Parathyroid adenoma (tissue), 2 donors: ENCODE data around the gene ITGAD.

Experiments
- H2AFZ ChIP-seq: fragments of 300-600 bp; sonication (generic); one replicate; pipeline ENCODE4 v1.7.0; 2017; ENCODE audit warnings: antibody characterized with exemption, mild to moderate bottlenecking
- H3K27ac ChIP-seq: fragments of 300-600 bp; sonication (generic); one replicate; pipeline ENCODE4 v1.7.0; 2017
- H3K27me3 ChIP-seq: fragments of 300-600 bp; sonication (generic); one replicate; pipeline ENCODE4 v1.7.0; 2017; ENCODE audit warnings: low read length; ENCODE audit not compliant: control insufficient read depth, insufficient read depth
- H3K36me3 ChIP-seq: fragments of 300-600 bp; sonication (generic); one replicate; pipeline ENCODE4 v1.7.0; 2017; ENCODE audit warnings: low read length; ENCODE audit not compliant: control insufficient read depth, insufficient read depth
- H3K4me1 ChIP-seq: fragments of 300-600 bp; sonication (generic); one replicate; pipeline ENCODE4 v1.7.0; 2017; ENCODE audit warnings: control low read depth
- H3K4me2 ChIP-seq: fragments of 300-600 bp; sonication (generic); one replicate; pipeline ENCODE4 v1.7.0; 2017; ENCODE audit warnings: low read length
- H3K4me3 ChIP-seq: fragments of 300-600 bp; sonication (generic); one replicate; pipeline ENCODE4 v1.7.0; 2017; ENCODE audit warnings: low read depth, low read length
- H3K79me2 ChIP-seq: fragments of 300-600 bp; sonication (generic); one replicate; pipeline ENCODE4 v1.7.0; 2017; ENCODE audit warnings: control low read depth
- H3K9ac ChIP-seq: fragments of 300-600 bp; sonication (generic); one replicate; pipeline ENCODE4 v1.7.0; 2017; ENCODE audit warnings: mild to moderate bottlenecking
- H3K9me3 ChIP-seq: fragments of 300-600 bp; sonication (generic); one replicate; pipeline ENCODE4 v1.7.0; 2017; ENCODE audit warnings: low read length; ENCODE audit not compliant: control insufficient read depth
- CTCF ChIP-seq: fragments of 300-600 bp; sonication (generic); IDR thresholded peaks from one replicate; pipeline ENCODE4 v1.7.0; 2017; ENCODE audit warnings: antibody characterized with exemption, mild to moderate bottlenecking
- donor health status: primary hyperparathyroidism.

The ITGAD gene

DNA sequence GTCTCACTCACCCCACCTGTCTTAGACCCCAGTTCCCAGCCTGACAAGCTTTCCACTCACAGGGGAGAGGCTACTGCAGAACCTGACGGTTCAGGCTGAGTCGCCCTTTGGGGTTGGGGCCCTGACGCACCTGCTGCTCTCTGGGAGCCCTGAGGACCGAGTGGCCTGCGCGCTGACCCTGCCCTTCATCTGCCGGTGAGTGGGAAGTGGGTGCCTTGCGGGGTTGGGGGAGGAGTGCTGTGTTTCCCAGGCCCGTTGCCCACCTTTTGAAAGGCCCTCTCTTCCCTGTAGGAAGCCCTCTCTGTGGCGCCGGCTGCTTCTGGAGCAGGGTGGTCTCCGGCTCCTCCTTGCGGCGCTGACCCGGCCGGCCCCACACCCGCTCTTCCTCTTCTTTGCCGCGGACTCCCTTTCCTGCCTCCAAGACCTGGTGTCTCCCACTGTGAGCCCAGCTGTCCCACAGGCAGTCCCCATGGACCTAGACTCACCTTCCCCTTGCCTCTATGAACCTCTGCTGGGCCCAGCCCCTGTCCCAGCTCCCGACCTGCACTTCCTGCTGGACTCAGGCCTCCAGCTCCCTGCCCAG lies 72.7 kb downstream of the ITGAD start:
- no peak overlapping the region for H3K9ac ChIP-seq
- no peak overlapping the region for H3K27ac ChIP-seq
- H3K79me2 ChIP-seq = no peaks in the 10 kb centered on the region
- H3K27me3 ChIP-seq = no peaks in the 10 kb centered on the region
- H2AFZ ChIP-seq = no peak overlapping the region
- no peaks in the 10 kb centered on the region for H3K36me3 ChIP-seq
- H3K9me3 ChIP-seq = no peaks in the 10 kb centered on the region
- TF ChIP-seq CTCF = no peak
- H3K4me1 ChIP-seq = no peaks in the 10 kb centered on the region
- H3K4me3 ChIP-seq = no peak overlapping the region
- H3K4me2 ChIP-seq = no peak overlapping the region

GRCh38 chr16:31466381-31466841 lies 73.3 kb downstream of the ITGAD start:
- Histone ChIP-seq H3K27ac (peak overlapping the region; percentile 36), H3K9ac (no peak overlapping the region), H2AFZ (no peak overlapping the region), H3K36me3 (no peaks in the 10 kb centered on the region), H3K9me3 (no peaks in the 10 kb centered on the region), H3K4me2 (no peak overlapping the region), H3K4me3 (no peak overlapping the region), H3K27me3 (no peaks in the 10 kb centered on the region), H3K79me2 (no peaks in the 10 kb centered on the region), H3K4me1 (peaks cover 3% of the 10 kb centered on the region)
- no peak for TF ChIP-seq CTCF

GRCh38 chr16:31467151-31467773 lies 74.1 kb downstream of the ITGAD start:
- H3K9ac ChIP-seq = no peak overlapping the region
- H3K27me3 ChIP-seq = no peaks in the 10 kb centered on the region
- H2AFZ ChIP-seq = no peak overlapping the region
- no peak overlapping the region for H3K4me2 ChIP-seq
- H3K27ac ChIP-seq = peak overlapping the region; percentile 36
- no peak overlapping the region for H3K4me3 ChIP-seq
- no peak for TF ChIP-seq CTCF
- H3K9me3 ChIP-seq = no peaks in the 10 kb centered on the region
- H3K36me3 ChIP-seq = no peaks in the 10 kb centered on the region
- no peaks in the 10 kb centered on the region for H3K79me2 ChIP-seq
- H3K4me1 ChIP-seq = peaks cover 7% of the 10 kb centered on the region

GRCh38 chr16:31467858-31468257 lies 74.7 kb downstream of the ITGAD start:
- H3K36me3 ChIP-seq = no peaks in the 10 kb centered on the region
- no peak overlapping the region for H3K27ac ChIP-seq
- H3K4me2 ChIP-seq = no peak overlapping the region
- no peaks in the 10 kb centered on the region for H3K79me2 ChIP-seq
- H2AFZ ChIP-seq = no peak overlapping the region
- no peak overlapping the region for H3K4me3 ChIP-seq
- TF ChIP-seq CTCF = no peak
- no peak overlapping the region for H3K9ac ChIP-seq
- H3K9me3 ChIP-seq = no peaks in the 10 kb centered on the region
- H3K27me3 ChIP-seq = no peaks in the 10 kb centered on the region
- H3K4me1 ChIP-seq = peaks cover 10% of the 10 kb centered on the region

DNA sequence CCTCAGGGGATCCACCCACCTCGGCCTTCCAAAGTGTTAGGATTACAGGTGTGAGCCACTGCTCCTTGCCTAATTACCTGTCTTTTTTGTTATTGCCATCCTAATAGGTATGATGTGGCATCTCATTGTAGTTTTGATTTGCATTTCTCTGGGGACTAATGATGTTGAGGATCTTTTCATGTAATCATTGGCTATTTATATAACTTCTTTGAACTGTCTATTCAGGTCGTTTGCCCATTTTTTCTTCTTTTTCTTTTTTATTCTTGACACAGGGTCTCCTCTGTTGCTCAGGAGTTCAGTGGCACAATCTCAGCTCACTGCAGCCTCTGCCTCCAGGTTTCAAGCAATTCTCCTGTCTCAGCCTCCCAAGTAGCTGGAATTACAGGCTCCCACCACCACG lies 77.5 kb downstream of the ITGAD start:
- no peak overlapping the region for H2AFZ ChIP-seq
- H3K4me1 ChIP-seq = peaks cover 14% of the 10 kb centered on the region
- TF ChIP-seq CTCF = no peak
- H3K27ac ChIP-seq = no peak overlapping the region
- no peak overlapping the region for H3K9ac ChIP-seq
- H3K4me2 ChIP-seq = no peak overlapping the region
- H3K9me3 ChIP-seq = no peaks in the 10 kb centered on the region
- H3K4me3 ChIP-seq = no peak overlapping the region
- no peaks in the 10 kb centered on the region for H3K36me3 ChIP-seq
- H3K27me3 ChIP-seq = no peaks in the 10 kb centered on the region
- no peaks in the 10 kb centered on the region for H3K79me2 ChIP-seq
